Suprapubic skin (tissue), 4 donors: ENCODE measurements around the gene CAPN5. TPM values are rescaled to one million over a fixed set of nuclear protein-coding genes. Genes with fewer than 3 reads are reported as not detected.
"Not testable (repeated sequence)": the region's sequence is repeated elsewhere in the genome, so short reads cannot be mapped to it uniquely, and the experiment has no call there.

Source experiments
- DNase-seq, 2 donors: peaks; one replicate each; pipeline ENCODE4 v3.0.0-alpha.2; 2019; ENCODE audit warnings: low spot score in 2 of 2
- H3K27ac ChIP-seq: fragments of 200-600 bp; sonication (generic); one replicate; pipeline ENCODE4 v1.5.1; 2019
- H3K27me3 ChIP-seq: fragments of 200-600 bp; sonication (generic); one replicate; pipeline ENCODE4 v1.5.1; 2019
- H3K36me3 ChIP-seq: fragments of 200-600 bp; sonication (generic); one replicate; pipeline ENCODE4 v1.5.1; 2019
- H3K4me1 ChIP-seq: fragments of 200-600 bp; sonication (generic); one replicate; pipeline ENCODE4 v1.5.1; 2019
- H3K4me3 ChIP-seq: fragments of 200-600 bp; sonication (generic); one replicate; pipeline ENCODE4 v1.5.1; 2019; ENCODE audit warnings: mild to moderate bottlenecking
- H3K9me3 ChIP-seq: fragments of 200-600 bp; sonication (generic); one replicate; pipeline ENCODE4 v1.5.1; 2019
- CTCF ChIP-seq, 2 donors: fragments of 200-600 bp in 1 of 2; fragments of 450-650 bp in 1 of 2; sonication (generic) in 1 of 2; IDR thresholded peaks; one replicate each; pipeline ENCODE4 v1.5.1; 2016 to 2019; ENCODE audit warnings: antibody characterized with exemption in 2 of 2, mild to moderate bottlenecking in 1 of 2, moderate library complexity in 1 of 2
- EP300 ChIP-seq: sonication (generic); formaldehyde crosslinking; IDR thresholded peaks from one replicate; pipeline ENCODE4 v1.6.1; 2017; ENCODE audit warnings: antibody characterized with exemption
- POLR2A ChIP-seq, 2 donors: fragments of 450-650 bp; IDR thresholded peaks; one replicate each; pipeline ENCODE4 v1.6.1; 2017; ENCODE audit warnings: antibody characterized with exemption in 2 of 2, mild to moderate bottlenecking in 2 of 2, moderate library complexity in 2 of 2
- POLR2AphosphoS5 ChIP-seq, 3 donors: sonication (generic); formaldehyde crosslinking; IDR thresholded peaks; one replicate each; pipeline ENCODE4 v1.6.1; 2017; ENCODE audit warnings: antibody characterized with exemption in 3 of 3
- WGBS: methylation state at CpG from one replicate; pipeline ENCODE4 v1.1.5; 2018; 5-methylcytosine and 5-hydroxymethylcytosine counted together
- total RNA-seq, 4 donors: library from RNA; depleted of rRNA; stranded (reverse); fragments of >200 nt; gene quantifications; one replicate each; pipeline ENCODE4 v1.1.0, GENCODE V29; 2016

The CAPN5 gene
- total RNA-seq, 4 donors from 2014 or later, result 0.87 to 2.0 (median 1.1) TPM

GRCh38 chr11:77044356-77044755 lies 22.4 kb upstream of the CAPN5 start:
- peaks cover 39% of the 10 kb centered on the region for H3K27me3 ChIP-seq
- DNase-seq, result no peak
- H3K36me3 ChIP-seq, result no peaks in the 10 kb centered on the region

GRCh38 chr11:77044886-77045285 lies 21.9 kb upstream of the CAPN5 start:
- Histone ChIP-seq H3K4me1 (peaks cover 14% of the 10 kb centered on the region), H3K36me3 (no peaks in the 10 kb centered on the region), H3K27me3 (peaks cover 34% of the 10 kb centered on the region), H3K4me3 (no peak overlapping the region), H3K9me3 (no peaks in the 10 kb centered on the region), H3K27ac (no peak overlapping the region)
- no peak for DNase-seq
- 95% methylated on average over 9 of the region's 9 CpGs for WGBS
- TF ChIP-seq EP300, result no peak
- TF ChIP-seq POLR2AphosphoS5 (IDR thresholded peaks at IDR 0.05), result no peak
- TF ChIP-seq POLR2A (IDR thresholded peaks at IDR 0.05), result no peak
- no peak for TF ChIP-seq CTCF (IDR thresholded peaks at IDR 0.05)

More at GRCh38 chr11:77044356-77044755, 22.4 kb upstream of the CAPN5 start:
- H3K4me3 ChIP-seq, result no peak overlapping the region
- H3K4me1 ChIP-seq, result peaks cover 19% of the 10 kb centered on the region
- no peaks in the 10 kb centered on the region for H3K9me3 ChIP-seq
- 81% methylated on average over 2 of the region's 2 CpGs for WGBS
- TF ChIP-seq POLR2A (IDR thresholded peaks at IDR 0.05) (no peak), CTCF (IDR thresholded peaks at IDR 0.05) (no peak), EP300 (no peak), POLR2AphosphoS5 (IDR thresholded peaks at IDR 0.05) (no peak)
- H3K27ac ChIP-seq, result no peak overlapping the region

- peaks cover 22% of the 10 kb centered on the region for H3K27me3 ChIP-seq
- WGBS, result 9% methylated on average over 32 of the region's 39 CpGs
- no peak overlapping the region for H3K4me3 ChIP-seq
- DNase-seq, result peak in 1 of 2 donors; percentile 60
- peaks cover 9% of the 10 kb centered on the region for H3K4me1 ChIP-seq
- no peaks in the 10 kb centered on the region for H3K36me3 ChIP-seq
- no peak for TF ChIP-seq POLR2A (IDR thresholded peaks at IDR 0.05)
- peak in 1 of 2 donors; percentile 83 for TF ChIP-seq CTCF (IDR thresholded peaks at IDR 0.05)
- no peak overlapping the region for H3K27ac ChIP-seq
- no peaks in the 10 kb centered on the region for H3K9me3 ChIP-seq
Observed at GRCh38 chr11:77046060-77046501, 20.7 kb upstream of the CAPN5 start.

GRCh38 chr11:77047007-77047927 lies 19.5 kb upstream of the CAPN5 start:
- 8% methylated on average over 15 of the region's 15 CpGs for WGBS
- peaks cover 10% of the 10 kb centered on the region for H3K27me3 ChIP-seq
- DNase-seq, result peak in 1 of 2 donors; percentile 83
- H3K4me3 ChIP-seq, result peak overlapping the region; percentile 26
- H3K27ac ChIP-seq, result no peak overlapping the region
- H3K4me1 ChIP-seq, result peaks cover 9% of the 10 kb centered on the region
- TF ChIP-seq POLR2A (IDR thresholded peaks at IDR 0.05), result no peak
- no peak for TF ChIP-seq POLR2AphosphoS5 (IDR thresholded peaks at IDR 0.05)
- TF ChIP-seq EP300, result no peak
- TF ChIP-seq CTCF (IDR thresholded peaks at IDR 0.05), result peak; percentile 55 to 80
- H3K9me3 ChIP-seq, result no peaks in the 10 kb centered on the region
- H3K36me3 ChIP-seq, result no peaks in the 10 kb centered on the region

- DNase-seq, H3K36me3 ChIP-seq, H3K9me3 ChIP-seq, H3K4me1 ChIP-seq, H3K27me3 ChIP-seq, H3K27ac ChIP-seq, H3K4me3 ChIP-seq: not testable (repeated sequence)
- 75% methylated on average over 7 of the region's 7 CpGs for WGBS
Observed at GRCh38 chr11:77047928-77048446, 18.8 kb upstream of the CAPN5 start.
